Endodermal cell (in vitro differentiated cells): Measurements from ENCODE around the gene SCARF1. TPM values are rescaled to one million over a fixed set of nuclear protein-coding genes. Genes with fewer than 3 reads are reported as not detected.

Experiments used
- DNase-seq: peaks from one replicate; pipeline ENCODE4 v3.0.0-alpha.2; 2017
- H3K27ac ChIP-seq: 2 replicates; pipeline ENCODE4 v1.5.1; 2013; ENCODE audit warnings: mild to moderate bottlenecking, low read depth, low read length, moderate library complexity
- H3K27me3 ChIP-seq: 2 replicates; pipeline ENCODE4 v1.6.1; 2013; ENCODE audit warnings: mild to moderate bottlenecking, low read length, moderate library complexity; ENCODE audit not compliant: insufficient read depth, control insufficient read depth, poor library complexity, severe bottlenecking
- H3K36me3 ChIP-seq: 2 replicates; pipeline ENCODE4 v1.7.0; 2013; ENCODE audit warnings: mild to moderate bottlenecking, low read length, moderate library complexity; ENCODE audit not compliant: control insufficient read depth, insufficient read depth
- H3K4me1 ChIP-seq: one replicate; pipeline ENCODE4 v1.7.0; 2013; ENCODE audit warnings: low read length; ENCODE audit not compliant: control insufficient read depth, insufficient read depth
- H3K4me3 ChIP-seq: 2 replicates; pipeline ENCODE4 v1.5.1; 2013; ENCODE audit warnings: mild to moderate bottlenecking, low read length, moderate library complexity
- H3K9ac ChIP-seq: 2 replicates; pipeline ENCODE4 v1.6.1; 2013; ENCODE audit warnings: mild to moderate bottlenecking, low read length, moderate library complexity; ENCODE audit not compliant: poor library complexity, severe bottlenecking; ENCODE audit errors: extremely low read depth
- H3K9me3 ChIP-seq: 2 replicates; pipeline ENCODE4 v1.6.1; 2013; ENCODE audit warnings: mild to moderate bottlenecking, low read length, moderate library complexity; ENCODE audit not compliant: control insufficient read depth
- H3K27ac Mint-ChIP-seq: 2 replicates; pipeline ENCODE4 v1.8.0; 2020; ENCODE audit warnings: mixed read lengths
- H3K27me3 Mint-ChIP-seq: 2 replicates; pipeline ENCODE4 v1.8.0; 2021; ENCODE audit warnings: mild to moderate bottlenecking, mixed read lengths; ENCODE audit not compliant: insufficient read depth
- H3K36me3 Mint-ChIP-seq: 2 replicates; pipeline ENCODE4 v1.8.0; 2020; ENCODE audit warnings: low read depth, mixed read lengths
- H3K4me1 Mint-ChIP-seq: 2 replicates; pipeline ENCODE4 v1.8.0; 2020; ENCODE audit warnings: mixed read lengths
- H3K4me3 Mint-ChIP-seq: 2 replicates; pipeline ENCODE4 v1.8.0; 2020; ENCODE audit warnings: mild to moderate bottlenecking, moderate library complexity, mixed read lengths
- H3K9me3 Mint-ChIP-seq: 2 replicates; pipeline ENCODE4 v1.8.0; 2020; ENCODE audit warnings: mild to moderate bottlenecking, mixed read lengths
- CTCF ChIP-seq: fragments of 200-600 bp; sonication (generic); conservative IDR thresholded peaks from 2 replicates; pipeline ENCODE4 v1.5.0; 2021; ENCODE audit warnings: antibody characterized with exemption, mild to moderate bottlenecking
- WGBS, 2 experiments: methylation state at CpG; one replicate each; pipeline versions ENCODE4 v1.1.5 to v1.1.7; 2013; ENCODE audit warnings: missing lambda C conversion rate in 2 of 2, mixed read lengths in 1 of 2; ENCODE audit not compliant: insufficient coverage in 1 of 2, insufficient read length in 1 of 2; 5-methylcytosine and 5-hydroxymethylcytosine counted together
- total RNA-seq, 2 donors: library from RNA; stranded (reverse); fragmentation: NEBNext Ultra II Directional in 1 of 2; extraction: Animal tissue kit (Norgen Biotek cat#: 25700) in 1 of 2; gene quantifications; 2 replicates in 1 of 2; 3 replicates in 1 of 2; pipeline ENCODE4 v1.2.1, GENCODE V29; 2021

Gene SCARF1
- total RNA-seq, 2 donors from 2014 or later = 0.75 to 0.89 TPM

- no peaks in the 10 kb centered on the region for H3K36me3 ChIP-seq
- no peaks in the 10 kb centered on the region for H3K4me1 ChIP-seq
- Mint-ChIP-seq H3K9me3 (no peaks in the 10 kb centered on the region), H3K27ac (no peak overlapping the region), H3K36me3 (peaks cover 2% of the 10 kb centered on the region), H3K4me3 (peak overlapping the region; percentile 79), H3K4me1 (peaks cover 17% of the 10 kb centered on the region), H3K27me3 (peaks cover 32% of the 10 kb centered on the region)
- H3K27me3 ChIP-seq = peaks cover 24% of the 10 kb centered on the region
- H3K4me3 ChIP-seq = peak overlapping the region; percentile 76
- DNase-seq = peak; percentile 83
- H3K9me3 ChIP-seq = no peaks in the 10 kb centered on the region
- 41 to 49% methylated on average over 18 to 39 of the region's 39 CpGs for WGBS, 2 experiments
- H3K27ac ChIP-seq = no peak overlapping the region
- no peak for TF ChIP-seq CTCF
- no peak overlapping the region for H3K9ac ChIP-seq
These were observed 18.1 kb downstream of the SCARF1 start for GRCh38 chr17:1627182-1627981.

GRCh38 chr17:1626333-1626732, 19.2 kb downstream of the SCARF1 start:
- DNase-seq = peak; percentile 66
- Histone ChIP-seq H3K9me3 (no peaks in the 10 kb centered on the region), H3K9ac (no peak overlapping the region), H3K27me3 (peaks cover 24% of the 10 kb centered on the region), H3K27ac (no peak overlapping the region), H3K4me1 (no peaks in the 10 kb centered on the region), H3K36me3 (no peaks in the 10 kb centered on the region), H3K4me3 (no peak overlapping the region)
- H3K4me1 Mint-ChIP-seq = peaks cover 18% of the 10 kb centered on the region
- H3K9me3 Mint-ChIP-seq = no peaks in the 10 kb centered on the region
- peaks cover 26% of the 10 kb centered on the region for H3K27me3 Mint-ChIP-seq
- peaks cover 3% of the 10 kb centered on the region for H3K36me3 Mint-ChIP-seq
- WGBS, 2 experiments = 42 to 67% methylated on average over 3 of the region's 3 CpGs
- TF ChIP-seq CTCF = no peak
- H3K4me3 Mint-ChIP-seq = peak overlapping the region; percentile 79
- peak overlapping the region; percentile 64 for H3K27ac Mint-ChIP-seq

GRCh38 chr17:1625581-1625980, 20.0 kb downstream of the SCARF1 start:
- peaks cover 4% of the 10 kb centered on the region for H3K36me3 Mint-ChIP-seq
- Histone ChIP-seq H3K27me3 (peaks cover 22% of the 10 kb centered on the region), H3K9ac (no peak overlapping the region), H3K27ac (no peak overlapping the region), H3K9me3 (no peaks in the 10 kb centered on the region), H3K4me3 (no peak overlapping the region), H3K4me1 (no peaks in the 10 kb centered on the region), H3K36me3 (no peaks in the 10 kb centered on the region)
- H3K4me3 Mint-ChIP-seq = peak overlapping the region; percentile 79
- H3K27ac Mint-ChIP-seq = peak overlapping the region; percentile 1
- TF ChIP-seq CTCF = no peak
- peaks cover 24% of the 10 kb centered on the region for H3K4me1 Mint-ChIP-seq
- peaks cover 19% of the 10 kb centered on the region for H3K27me3 Mint-ChIP-seq
- no peak for DNase-seq
- H3K9me3 Mint-ChIP-seq = no peaks in the 10 kb centered on the region
- WGBS, 2 experiments = 89 to 95% methylated on average over 5 to 6 of the region's 6 CpGs
